SK-N-MC (cell line): ENCODE measurements around the gene NR1D1.
A peak's percentile ranks its signal among the peaks of the same experiment; 100 is the strongest.

Source experiments
- DNase-seq: peaks from one replicate; pipeline ENCODE4 v3.0.0-alpha.2; 2011; ENCODE audit warnings: low read depth, low spot score
- H3K27ac ChIP-seq: fragments of 200-600 bp; sonication (generic); 2 replicates; pipeline ENCODE4 v1.5.1; 2016; ENCODE audit warnings: mixed run types
- H3K36me3 ChIP-seq: fragments of 200-600 bp; sonication (generic); 2 replicates; pipeline ENCODE4 v1.6.1; 2017; ENCODE audit warnings: antibody characterized with exemption, low read length, mixed read lengths; ENCODE audit not compliant: insufficient read depth
- H3K4me3 ChIP-seq: fragments of 200-600 bp; sonication (generic); 2 replicates; pipeline ENCODE4 v1.5.1; 2016
- H3K9ac ChIP-seq: fragments of 200-600 bp; sonication (generic); 2 replicates; pipeline ENCODE4 v1.8.0; 2017; ENCODE audit warnings: mixed run types, mixed read lengths; ENCODE audit not compliant: insufficient read length
- H3K9me3 ChIP-seq: fragments of 200-600 bp; sonication (generic); 2 replicates; pipeline ENCODE4 v1.6.1; 2017; ENCODE audit warnings: low read depth, mild to moderate bottlenecking, antibody characterized with exemption, low read length, moderate library complexity, mixed read lengths
- EZH2 ChIP-seq: fragments of 200-600 bp; sonication (generic); IDR thresholded peaks from one replicate; pipeline ENCODE4 v1.6.1; 2017; ENCODE audit warnings: antibody characterized with exemption
- FOXP2 ChIP-seq: optimal IDR thresholded peaks from 2 replicates; pipeline ENCODE3; 2011; ENCODE audit warnings: mild to moderate bottlenecking, moderate library complexity; ENCODE audit not compliant: insufficient read depth; ENCODE audit errors: extremely low read length, control extremely low read depth
- POLR2AphosphoS5 ChIP-seq: IDR thresholded peaks from 2 replicates; pipeline ENCODE4 v1.6.1; 2012; ENCODE audit warnings: mild to moderate bottlenecking, low read depth, low read length, borderline replicate concordance

Gene NR1D1

GRCh38 chr17:40100669-40101366 is 429 bp upstream of the NR1D1 start:
- TF ChIP-seq POLR2AphosphoS5 (no peak; the same call in 1 of the 2 replicates), FOXP2 (no peak), EZH2 (no peak)
- no peaks in the 10 kb centered on the region; the same call in 1 of the 2 replicates for H3K36me3 ChIP-seq
- no peak overlapping the region for H3K9ac ChIP-seq
- no peaks in the 10 kb centered on the region for H3K9me3 ChIP-seq
- peak overlapping the region; percentile 77 for H3K4me3 ChIP-seq
- no peak overlapping the region for H3K27ac ChIP-seq
- DNase-seq, result peak; percentile 89

DNA sequence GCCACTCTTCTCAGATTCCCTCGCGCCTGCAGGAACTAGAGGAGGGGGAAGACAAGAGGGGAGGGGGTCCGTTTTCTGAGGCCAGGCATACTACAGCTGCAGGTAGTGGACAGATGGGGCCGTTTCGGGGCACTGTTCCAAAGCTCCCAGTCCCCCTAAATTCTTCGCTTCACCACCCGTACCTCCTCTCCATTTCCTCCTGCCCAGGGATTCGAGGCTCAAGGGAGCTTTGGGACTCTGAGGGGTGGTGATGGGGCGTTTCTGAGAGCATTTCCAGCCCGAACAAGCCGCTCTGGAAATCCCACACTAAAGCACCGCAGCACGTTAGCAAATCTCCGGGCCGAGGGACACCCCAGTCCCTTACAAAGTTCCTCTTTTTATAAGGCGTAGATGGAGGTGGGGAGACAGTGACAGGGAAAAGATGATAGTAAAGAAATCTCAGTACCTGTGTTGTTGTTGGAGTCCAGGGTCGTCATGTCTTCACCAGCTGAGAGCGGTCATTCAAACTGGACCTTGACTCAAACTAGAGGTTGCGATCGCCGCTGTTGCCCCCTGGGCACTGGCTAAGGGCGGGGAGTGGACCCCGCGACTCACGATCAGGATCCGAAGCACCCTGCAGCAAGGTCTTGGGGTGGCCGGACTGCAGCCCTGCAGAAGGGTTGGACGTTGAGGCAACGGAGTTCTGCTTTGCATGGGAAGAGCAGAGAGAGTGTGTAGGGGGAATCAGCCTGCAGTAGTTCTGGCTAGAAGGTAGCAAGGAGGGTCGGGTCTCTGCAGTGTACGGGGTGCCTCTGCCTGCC is 570 bp downstream of the NR1D1 start:
- Histone ChIP-seq H3K9ac (peak overlapping the region; percentile 68), H3K27ac (no peak overlapping the region), H3K36me3 (no peaks in the 10 kb centered on the region; the same call in 1 of the 2 replicates), H3K9me3 (no peaks in the 10 kb centered on the region), H3K4me3 (peak overlapping the region; percentile 77)
- DNase-seq, result no peak
- TF ChIP-seq POLR2AphosphoS5 (no peak), FOXP2 (no peak), EZH2 (no peak)

- no peak for TF ChIP-seq FOXP2
- no peak; the same call in 1 of the 2 replicates for TF ChIP-seq POLR2AphosphoS5
- no peak for TF ChIP-seq EZH2
- peaks cover 3% of the 10 kb centered on the region; the same call in 1 of the 2 replicates for H3K36me3 ChIP-seq
- no peak for DNase-seq
- H3K4me3 ChIP-seq, result peak overlapping the region; percentile 77
- no peak overlapping the region for H3K9ac ChIP-seq
- peak overlapping the region; percentile 80; the same call in 1 of the 2 replicates for H3K27ac ChIP-seq
- no peaks in the 10 kb centered on the region for H3K9me3 ChIP-seq
These were observed 1.4 kb downstream of the NR1D1 start for GRCh38 chr17:40098846-40099618.

GRCh38 chr17:40097931-40098845 is 2.2 kb downstream of the NR1D1 start:
- no peak for DNase-seq
- peak overlapping the region; percentile 77 for H3K4me3 ChIP-seq
- peaks cover 10% of the 10 kb centered on the region; the same call in 1 of the 2 replicates for H3K36me3 ChIP-seq
- H3K9ac ChIP-seq, result no peak overlapping the region
- no peaks in the 10 kb centered on the region for H3K9me3 ChIP-seq
- H3K27ac ChIP-seq, result peak overlapping the region; percentile 80; the same call in 1 of the 2 replicates
- TF ChIP-seq FOXP2 (no peak), POLR2AphosphoS5 (no peak), EZH2 (no peak)

- Histone ChIP-seq H3K27ac (no peak overlapping the region), H3K9me3 (no peaks in the 10 kb centered on the region), H3K36me3 (peaks cover 13% of the 10 kb centered on the region; the same call in 1 of the 2 replicates), H3K9ac (no peak overlapping the region), H3K4me3 (no peak overlapping the region)
- TF ChIP-seq POLR2AphosphoS5, result no peak
- TF ChIP-seq FOXP2, result no peak
- no peak for DNase-seq
These were observed 3.3 kb downstream of the NR1D1 start for GRCh38 chr17:40097087-40097486.

DNA sequence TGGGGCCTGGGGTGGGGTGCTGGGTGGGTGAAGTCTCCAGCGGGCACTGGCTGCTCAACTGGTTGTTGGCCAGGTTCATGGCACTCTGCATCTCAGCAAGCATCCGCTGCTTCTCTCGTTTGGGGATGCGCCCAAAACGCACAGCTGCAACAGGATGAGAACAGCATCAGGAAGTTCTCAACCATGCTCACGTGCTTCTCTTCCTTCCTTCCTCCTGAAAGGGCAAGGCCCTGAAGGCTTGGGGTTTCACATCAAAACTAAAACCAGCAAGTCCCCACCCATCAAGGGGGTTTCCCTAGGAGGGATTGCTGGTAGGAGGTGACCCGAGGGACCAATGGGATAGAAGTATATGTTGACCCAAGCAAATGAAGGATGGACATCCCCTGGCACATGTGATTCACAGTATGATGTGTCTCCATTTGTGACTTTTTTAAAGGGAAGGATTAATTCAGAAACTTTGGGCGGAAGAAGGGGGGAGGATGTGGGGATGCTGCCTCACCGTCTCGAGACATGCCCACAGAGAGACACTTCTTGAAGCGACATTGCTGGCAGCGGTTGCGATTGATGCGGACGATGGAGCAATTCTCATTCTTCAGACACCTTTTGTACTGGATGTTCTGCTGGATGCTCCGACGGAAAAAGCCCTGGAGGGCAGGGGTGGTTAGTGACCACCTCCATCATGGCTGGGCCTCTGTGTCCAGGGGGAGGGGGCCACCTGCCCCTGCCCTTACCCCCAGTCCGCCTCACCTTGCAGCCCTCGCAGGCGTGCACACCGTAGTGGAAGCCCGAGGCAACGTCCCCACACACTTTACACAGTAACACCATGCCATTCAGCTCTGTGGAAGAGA is 4.2 kb downstream of the NR1D1 start:
- Histone ChIP-seq H3K36me3 (peaks cover 13% of the 10 kb centered on the region; the same call in 1 of the 2 replicates), H3K4me3 (no peak overlapping the region), H3K9me3 (no peaks in the 10 kb centered on the region), H3K27ac (no peak overlapping the region), H3K9ac (no peak overlapping the region)
- TF ChIP-seq FOXP2 (no peak), EZH2 (no peak), POLR2AphosphoS5 (no peak)
- DNase-seq, result no peak

- TF ChIP-seq EZH2 (no peak), POLR2AphosphoS5 (no peak), FOXP2 (no peak)
- DNase-seq, result no peak
- Histone ChIP-seq H3K27ac (no peak overlapping the region), H3K4me3 (no peak overlapping the region), H3K36me3 (peaks cover 13% of the 10 kb centered on the region; the same call in 1 of the 2 replicates), H3K9ac (no peak overlapping the region), H3K9me3 (no peaks in the 10 kb centered on the region)
These were observed 4.9 kb downstream of the NR1D1 start for GRCh38 chr17:40095351-40095943.
